ENCODE measurements around the gene HYLS1. TPM values are rescaled to one million over a fixed set of nuclear protein-coding genes. Genes with fewer than 3 reads are reported as not detected.

HYLS1 gene
- total RNA-seq, 1 experiment from 2014 or later = 16.7 TPM

GRCh38 chr11:125949271-125950177 is 62.1 kb downstream of the HYLS1 start:
- no peaks in the 10 kb centered on the region for H3K79me2 ChIP-seq (ENCODE audit: low read depth)
- H3K9me3 ChIP-seq (ENCODE audit: insufficient read depth, low read depth) = no peaks in the 10 kb centered on the region
- ChIA-PET POLR2A (ENCODE audit: unreplicated experiment) (no interaction called here), CTCF (no interaction called here)
- H3K4me1 ChIP-seq (replicated peaks; ENCODE audit: insufficient read depth) = no peaks in the 10 kb centered on the region
- H3K27me3 ChIP-seq (ENCODE audit: insufficient read depth, low read depth) = no peaks in the 10 kb centered on the region
- H3K36me3 ChIP-seq (ENCODE audit: low read depth) = no peaks in the 10 kb centered on the region
- DNase-seq = no peak
- H3K4me3 ChIP-seq = no peak overlapping the region
- H2AFZ ChIP-seq = no peak overlapping the region
- no peaks in the 10 kb centered on the region for H3F3A ChIP-seq (ENCODE audit: insufficient read depth, low read depth)
- H4K20me1 ChIP-seq (ENCODE audit: insufficient read depth) = no peaks in the 10 kb centered on the region
- H3K27ac ChIP-seq = no peak overlapping the region
- H3K4me2 ChIP-seq = no peak overlapping the region
- H3K9me2 ChIP-seq (ENCODE audit: insufficient read depth) = no peaks in the 10 kb centered on the region
- TF ChIP-seq EZH2 (IDR thresholded peaks at IDR 0.05; ENCODE audit: low read depth) = no peak
- TF ChIP-seq, protein P1, sequence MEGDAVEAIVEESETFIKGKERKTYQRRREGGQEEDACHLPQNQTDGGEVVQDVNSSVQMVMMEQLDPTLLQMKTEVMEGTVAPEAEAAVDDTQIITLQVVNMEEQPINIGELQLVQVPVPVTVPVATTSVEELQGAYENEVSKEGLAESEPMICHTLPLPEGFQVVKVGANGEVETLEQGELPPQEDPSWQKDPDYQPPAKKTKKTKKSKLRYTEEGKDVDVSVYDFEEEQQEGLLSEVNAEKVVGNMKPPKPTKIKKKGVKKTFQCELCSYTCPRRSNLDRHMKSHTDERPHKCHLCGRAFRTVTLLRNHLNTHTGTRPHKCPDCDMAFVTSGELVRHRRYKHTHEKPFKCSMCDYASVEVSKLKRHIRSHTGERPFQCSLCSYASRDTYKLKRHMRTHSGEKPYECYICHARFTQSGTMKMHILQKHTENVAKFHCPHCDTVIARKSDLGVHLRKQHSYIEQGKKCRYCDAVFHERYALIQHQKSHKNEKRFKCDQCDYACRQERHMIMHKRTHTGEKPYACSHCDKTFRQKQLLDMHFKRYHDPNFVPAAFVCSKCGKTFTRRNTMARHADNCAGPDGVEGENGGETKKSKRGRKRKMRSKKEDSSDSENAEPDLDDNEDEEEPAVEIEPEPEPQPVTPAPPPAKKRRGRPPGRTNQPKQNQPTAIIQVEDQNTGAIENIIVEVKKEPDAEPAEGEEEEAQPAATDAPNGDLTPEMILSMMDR (conservative IDR thresholded peaks at IDR 0.05) = no peak
- no TSS peak for BruUV-seq (replicated peaks)
- intact Hi-C loops (cut with micrococcal nuclease; ENCODE audit: unreplicated experiment) = no loop called here

DNA sequence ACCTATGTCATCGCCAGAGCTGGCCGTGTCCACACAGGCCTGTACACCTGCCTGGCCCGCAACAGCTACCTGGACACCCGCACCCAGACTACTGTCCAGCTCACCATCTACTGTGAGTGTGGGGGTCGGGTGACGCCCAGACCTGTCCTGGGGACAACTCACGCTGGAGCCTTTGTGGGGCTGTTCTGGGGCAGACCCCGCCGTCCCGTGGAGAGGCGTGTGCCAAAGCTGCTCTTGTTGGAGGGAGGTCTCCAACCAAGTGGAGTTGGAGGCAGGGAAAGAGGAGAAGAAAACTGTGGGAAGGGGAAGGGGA is 62.7 kb downstream of the HYLS1 start:
- no peaks in the 10 kb centered on the region for H3K27me3 ChIP-seq (ENCODE audit: insufficient read depth, low read depth)
- TF ChIP-seq, protein P1 (conservative IDR thresholded peaks at IDR 0.05) = no peak
- no peak for TF ChIP-seq EZH2 (IDR thresholded peaks at IDR 0.05; ENCODE audit: low read depth)
- POLR2A ChIA-PET (ENCODE audit: unreplicated experiment) = no interaction called here
- no peak overlapping the region for H3K27ac ChIP-seq
- no peak for DNase-seq
- H3F3A ChIP-seq (ENCODE audit: insufficient read depth, low read depth) = no peaks in the 10 kb centered on the region
- no peaks in the 10 kb centered on the region for H3K79me2 ChIP-seq (ENCODE audit: low read depth)
- CTCF ChIA-PET = interaction anchor here (0.7 kb wide), 1 partner anchor 108 kb away, joined by 3 read pairs; no protein-coding TSS in a partner anchor
- H3K4me3 ChIP-seq = no peak overlapping the region
- H4K20me1 ChIP-seq (ENCODE audit: insufficient read depth) = no peaks in the 10 kb centered on the region
- no peak overlapping the region for H3K4me2 ChIP-seq
- H3K36me3 ChIP-seq (ENCODE audit: low read depth) = no peaks in the 10 kb centered on the region
- H3K4me1 ChIP-seq (replicated peaks; ENCODE audit: insufficient read depth) = no peaks in the 10 kb centered on the region
- H3K9me2 ChIP-seq (ENCODE audit: insufficient read depth) = no peaks in the 10 kb centered on the region
- H2AFZ ChIP-seq = no peak overlapping the region
- no TSS peak for BruUV-seq (replicated peaks)
- H3K9me3 ChIP-seq (ENCODE audit: insufficient read depth, low read depth) = no peaks in the 10 kb centered on the region
- intact Hi-C loops (cut with micrococcal nuclease; ENCODE audit: unreplicated experiment) = no loop called here

Other genes starting within 250 kb of the HYLS1 start
- gene ACRV1, start 206.8 kb upstream of the HYLS1 start, total RNA-seq (2021) = not detected in 2 replicates
- gene PATE1, start 141.4 kb upstream of the HYLS1 start, total RNA-seq (2021) = not detected in 2 replicates
- 1.3 TPM in 2 replicates for gene PATE2, start 108.8 kb upstream of the HYLS1 start, total RNA-seq (2021)
- gene PATE3, start 99.5 kb upstream of the HYLS1 start, total RNA-seq (2021) = not detected in 2 replicates
- not detected in 2 replicates for gene PATE4, start 54.4 kb upstream of the HYLS1 start, total RNA-seq (2021)
- 5.7 and 6.5 TPM in 2 replicates for gene PUS3, start 15.5 kb downstream of the HYLS1 start, total RNA-seq (2021)
- 0.26 TPM in 1 of 2 replicates, not detected in the other for gene DDX25, start 16.8 kb downstream of the HYLS1 start, total RNA-seq (2021)
- not detected in 2 replicates for gene VSIG10L2, start 58.4 kb downstream of the HYLS1 start, total RNA-seq (2021)
- gene CDON, start 175.2 kb downstream of the HYLS1 start, total RNA-seq (2021) = 10.0 and 11.2 TPM in 2 replicates